ENCODE data around the gene CADPS2.

The CADPS2 gene

DNA sequence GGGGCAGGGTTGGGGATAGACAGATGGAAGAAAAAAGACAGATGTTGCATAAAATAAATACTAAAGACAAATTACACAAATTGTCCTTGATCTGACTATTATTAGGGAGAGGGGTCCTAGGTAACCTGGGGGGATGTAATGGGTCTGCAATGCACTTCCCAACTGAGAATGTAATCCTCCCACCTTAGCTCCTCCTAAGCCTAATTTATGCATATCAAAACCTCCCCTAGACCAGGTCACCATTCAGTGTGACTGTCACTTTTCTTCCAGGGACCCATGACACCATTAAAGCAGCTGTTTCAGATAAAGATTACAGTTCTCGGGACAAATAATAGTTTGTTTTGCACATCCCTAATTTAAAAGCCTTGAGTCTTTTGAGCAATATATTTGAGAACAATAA is 447.8 kb downstream of the CADPS2 start:
- no peak overlapping the region for H3K23ac ChIP-seq (ENCODE audit: low read length in 2 of 2)
- H4K8ac ChIP-seq (ENCODE audit: low read length) = no peak overlapping the region
- no peaks in the 10 kb centered on the region for H3K9me3 ChIP-seq (ENCODE audit: control insufficient read depth, low read length)
- H3K9ac ChIP-seq (ENCODE audit: low read length) = no peak overlapping the region
- no peak overlapping the region for H3K4ac ChIP-seq (ENCODE audit: low read depth in 1 of 2, low read length in 2 of 2)
- no peak overlapping the region for H2BK5ac ChIP-seq (ENCODE audit: low read depth, low read length, poor library complexity, severe bottlenecking)
- H2AFZ ChIP-seq (ENCODE audit: low read depth, low read length) = no peak overlapping the region
- no CpG with 5 or more reads among the region's 1 CpG for WGBS
- H3K14ac ChIP-seq (ENCODE audit: low read length in 2 of 2) = no peak overlapping the region
- no peak for DNase-seq
- H3K4me1 ChIP-seq (ENCODE audit: control insufficient read depth, insufficient read depth, low read depth, low read length) = no peaks in the 10 kb centered on the region
- H2BK120ac ChIP-seq (ENCODE audit: low read depth, low read length) = no peak overlapping the region
- no peak overlapping the region for H2AK5ac ChIP-seq (ENCODE audit: low read length, severe bottlenecking)
- no peaks in the 10 kb centered on the region for H3K36me3 ChIP-seq (ENCODE audit: control insufficient read depth in 1 of 2, insufficient read depth in 2 of 2, low read depth in 1 of 2, low read length in 2 of 2)
- no peak overlapping the region for H2BK12ac ChIP-seq (ENCODE audit: low read length in 2 of 2)
- H3K4me2 ChIP-seq (ENCODE audit: low read length, poor library complexity, severe bottlenecking) = no peak overlapping the region
- H3K79me1 ChIP-seq (replicated peaks; ENCODE audit: low read length, poor library complexity, severe bottlenecking) = no peaks in the 10 kb centered on the region
- no peak overlapping the region for H3K18ac ChIP-seq (ENCODE audit: low read depth in 1 of 2, low read length in 2 of 2)
- H4K91ac ChIP-seq (ENCODE audit: low read length) = no peak overlapping the region
- no peak overlapping the region for H3K27ac ChIP-seq (ENCODE audit: low read length, poor library complexity, severe bottlenecking)
- H2BK15ac ChIP-seq (ENCODE audit: low read depth, poor library complexity, severe bottlenecking) = no peak overlapping the region
- H3K27me3 ChIP-seq (ENCODE audit: control insufficient read depth in 1 of 2, insufficient read depth in 1 of 2, low read length in 2 of 2) = no peaks in the 10 kb centered on the region
- no peak overlapping the region for H3K4me3 ChIP-seq (ENCODE audit: insufficient read depth in 1 of 2, low read depth in 1 of 2, low read length in 2 of 2)

DNA sequence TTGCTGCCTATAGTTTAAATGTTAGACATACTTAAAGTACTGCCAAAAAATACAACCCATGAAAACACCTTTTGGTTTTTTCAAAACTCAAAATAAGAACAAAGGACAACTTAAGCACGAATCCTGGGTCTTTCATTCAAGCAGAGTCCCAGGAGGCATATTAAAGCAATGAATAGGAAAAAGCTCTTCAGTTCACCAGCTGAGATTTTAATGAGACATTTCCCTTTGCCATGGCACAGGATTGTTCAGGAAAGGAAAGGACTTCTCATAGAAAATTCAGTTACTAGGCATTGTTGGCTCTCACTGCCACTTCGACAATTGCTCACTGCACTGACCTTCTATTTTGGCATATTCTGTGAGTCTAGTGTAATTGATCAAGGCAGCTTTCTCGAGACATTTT is 448.3 kb downstream of the CADPS2 start:
- H4K91ac ChIP-seq (ENCODE audit: low read length) = no peak overlapping the region
- H3K4me1 ChIP-seq (ENCODE audit: control insufficient read depth, insufficient read depth, low read depth, low read length) = no peaks in the 10 kb centered on the region
- H3K27me3 ChIP-seq (ENCODE audit: control insufficient read depth in 1 of 2, insufficient read depth in 1 of 2, low read length in 2 of 2) = no peaks in the 10 kb centered on the region
- no peaks in the 10 kb centered on the region for H3K79me1 ChIP-seq (replicated peaks; ENCODE audit: low read length, poor library complexity, severe bottlenecking)
- H3K4me2 ChIP-seq (ENCODE audit: low read length, poor library complexity, severe bottlenecking) = no peak overlapping the region
- WGBS = 47% methylated on average over 2 of the region's 3 CpGs
- H3K4ac ChIP-seq (ENCODE audit: low read depth in 1 of 2, low read length in 2 of 2) = no peak overlapping the region
- H3K27ac ChIP-seq (ENCODE audit: low read length, poor library complexity, severe bottlenecking) = no peak overlapping the region
- H2AFZ ChIP-seq (ENCODE audit: low read depth, low read length) = no peak overlapping the region
- H2AK5ac ChIP-seq (ENCODE audit: low read length, severe bottlenecking) = no peak overlapping the region
- H2BK120ac ChIP-seq (ENCODE audit: low read depth, low read length) = no peak overlapping the region
- no peaks in the 10 kb centered on the region for H3K36me3 ChIP-seq (ENCODE audit: control insufficient read depth in 1 of 2, insufficient read depth in 2 of 2, low read depth in 1 of 2, low read length in 2 of 2)
- no peak for DNase-seq
- H3K18ac ChIP-seq (ENCODE audit: low read depth in 1 of 2, low read length in 2 of 2) = no peak overlapping the region
- H2BK15ac ChIP-seq (ENCODE audit: low read depth, poor library complexity, severe bottlenecking) = no peak overlapping the region
- no peak overlapping the region for H3K23ac ChIP-seq (ENCODE audit: low read length in 2 of 2)
- H3K14ac ChIP-seq (ENCODE audit: low read length in 2 of 2) = no peak overlapping the region
- no peak overlapping the region for H3K9ac ChIP-seq (ENCODE audit: low read length)
- H2BK12ac ChIP-seq (ENCODE audit: low read length in 2 of 2) = no peak overlapping the region
- no peak overlapping the region for H4K8ac ChIP-seq (ENCODE audit: low read length)
- no peak overlapping the region for H2BK5ac ChIP-seq (ENCODE audit: low read depth, low read length, poor library complexity, severe bottlenecking)
- no peak overlapping the region for H3K4me3 ChIP-seq (ENCODE audit: insufficient read depth in 1 of 2, low read depth in 1 of 2, low read length in 2 of 2)
- no peaks in the 10 kb centered on the region for H3K9me3 ChIP-seq (ENCODE audit: control insufficient read depth, low read length)

DNA sequence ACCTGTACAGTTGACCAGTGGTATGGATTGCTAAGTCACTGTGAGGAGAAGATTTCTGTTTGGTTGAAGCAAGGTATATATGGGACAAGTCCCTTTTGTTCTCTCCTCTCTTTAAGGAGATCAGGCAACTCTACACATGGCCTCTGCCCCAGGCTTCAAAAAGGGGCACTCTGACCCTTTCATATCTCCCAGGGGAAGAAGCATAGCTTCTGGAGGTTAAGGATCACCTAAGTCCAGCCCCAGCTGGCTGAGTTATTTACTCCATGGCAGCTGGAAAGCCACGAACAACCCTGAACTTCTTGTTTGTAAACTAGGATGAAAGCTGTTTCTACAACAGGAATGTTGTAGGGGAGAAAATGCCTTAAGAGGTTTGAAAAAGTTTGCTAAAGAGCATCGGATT is 452.5 kb downstream of the CADPS2 start:
- no peak overlapping the region for H4K91ac ChIP-seq (ENCODE audit: low read length)
- DNase-seq = peak; percentile 4
- no peak overlapping the region for H2AFZ ChIP-seq (ENCODE audit: low read depth, low read length)
- H3K4me3 ChIP-seq (ENCODE audit: insufficient read depth in 1 of 2, low read depth in 1 of 2, low read length in 2 of 2) = no peak overlapping the region
- H2BK120ac ChIP-seq (ENCODE audit: low read depth, low read length) = no peak overlapping the region
- no peaks in the 10 kb centered on the region for H3K79me1 ChIP-seq (replicated peaks; ENCODE audit: low read length, poor library complexity, severe bottlenecking)
- no peak overlapping the region for H2AK5ac ChIP-seq (ENCODE audit: low read length, severe bottlenecking)
- H3K36me3 ChIP-seq (ENCODE audit: control insufficient read depth in 1 of 2, insufficient read depth in 2 of 2, low read depth in 1 of 2, low read length in 2 of 2) = no peaks in the 10 kb centered on the region
- H3K27ac ChIP-seq (ENCODE audit: low read length, poor library complexity, severe bottlenecking) = no peak overlapping the region
- no peaks in the 10 kb centered on the region for H3K9me3 ChIP-seq (ENCODE audit: control insufficient read depth, low read length)
- no peak overlapping the region for H3K23ac ChIP-seq (ENCODE audit: low read length in 2 of 2)
- H2BK5ac ChIP-seq (ENCODE audit: low read depth, low read length, poor library complexity, severe bottlenecking) = no peak overlapping the region
- H3K27me3 ChIP-seq (ENCODE audit: control insufficient read depth in 1 of 2, insufficient read depth in 1 of 2, low read length in 2 of 2) = no peaks in the 10 kb centered on the region
- H2BK12ac ChIP-seq (ENCODE audit: low read length in 2 of 2) = no peak overlapping the region
- H2BK15ac ChIP-seq (ENCODE audit: low read depth, poor library complexity, severe bottlenecking) = no peak overlapping the region
- no peak overlapping the region for H3K18ac ChIP-seq (ENCODE audit: low read depth in 1 of 2, low read length in 2 of 2)
- H3K14ac ChIP-seq (ENCODE audit: low read length in 2 of 2) = no peak overlapping the region
- H3K4me2 ChIP-seq (ENCODE audit: low read length, poor library complexity, severe bottlenecking) = no peak overlapping the region
- H3K4ac ChIP-seq (ENCODE audit: low read depth in 1 of 2, low read length in 2 of 2) = no peak overlapping the region
- no peaks in the 10 kb centered on the region for H3K4me1 ChIP-seq (ENCODE audit: control insufficient read depth, insufficient read depth, low read depth, low read length)
- H3K9ac ChIP-seq (ENCODE audit: low read length) = no peak overlapping the region
- H4K8ac ChIP-seq (ENCODE audit: low read length) = no peak overlapping the region
- 48% methylated on average over 1 of the region's 2 CpGs for WGBS

DNA sequence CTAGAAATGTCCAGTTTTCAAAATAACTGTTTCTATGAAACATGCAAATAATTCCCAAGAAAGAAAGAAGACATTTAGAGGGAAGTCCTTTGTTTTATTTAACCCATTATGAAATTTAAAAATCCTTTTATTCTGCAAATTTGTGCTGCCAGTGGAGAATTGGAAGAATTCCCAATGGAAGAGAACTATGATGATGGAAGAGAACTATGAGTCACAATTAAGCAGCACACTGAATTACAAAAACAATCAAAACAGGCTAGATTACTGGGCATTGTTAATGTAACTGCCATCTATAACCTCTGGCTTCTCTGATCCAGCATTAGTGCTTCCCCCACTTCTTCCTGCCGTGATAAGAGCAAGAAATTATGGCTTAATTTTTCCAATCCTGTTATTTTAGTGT is 455.6 kb downstream of the CADPS2 start:
- no peaks in the 10 kb centered on the region for H3K27me3 ChIP-seq (ENCODE audit: control insufficient read depth in 1 of 2, insufficient read depth in 1 of 2, low read length in 2 of 2)
- no peak overlapping the region for H3K23ac ChIP-seq (ENCODE audit: low read length in 2 of 2)
- no peaks in the 10 kb centered on the region for H3K9me3 ChIP-seq (ENCODE audit: control insufficient read depth, low read length)
- H3K18ac ChIP-seq (ENCODE audit: low read depth in 1 of 2, low read length in 2 of 2) = no peak overlapping the region
- no peak overlapping the region for H3K9ac ChIP-seq (ENCODE audit: low read length)
- H3K4me2 ChIP-seq (ENCODE audit: low read length, poor library complexity, severe bottlenecking) = no peak overlapping the region
- no peak for DNase-seq
- no peak overlapping the region for H2BK5ac ChIP-seq (ENCODE audit: low read depth, low read length, poor library complexity, severe bottlenecking)
- no peaks in the 10 kb centered on the region for H3K79me1 ChIP-seq (replicated peaks; ENCODE audit: low read length, poor library complexity, severe bottlenecking)
- no peak overlapping the region for H2BK120ac ChIP-seq (ENCODE audit: low read depth, low read length)
- no peak overlapping the region for H4K91ac ChIP-seq (ENCODE audit: low read length)
- H2AK5ac ChIP-seq (ENCODE audit: low read length, severe bottlenecking) = no peak overlapping the region
- WGBS = no CpG with 5 or more reads among the region's 1 CpG
- H2BK12ac ChIP-seq (ENCODE audit: low read length in 2 of 2) = no peak overlapping the region
- no peaks in the 10 kb centered on the region for H3K36me3 ChIP-seq (ENCODE audit: control insufficient read depth in 1 of 2, insufficient read depth in 2 of 2, low read depth in 1 of 2, low read length in 2 of 2)
- H3K27ac ChIP-seq (ENCODE audit: low read length, poor library complexity, severe bottlenecking) = no peak overlapping the region
- H3K14ac ChIP-seq (ENCODE audit: low read length in 2 of 2) = no peak overlapping the region
- H2AFZ ChIP-seq (ENCODE audit: low read depth, low read length) = no peak overlapping the region
- no peak overlapping the region for H4K8ac ChIP-seq (ENCODE audit: low read length)
- H3K4ac ChIP-seq (ENCODE audit: low read depth in 1 of 2, low read length in 2 of 2) = no peak overlapping the region
- H3K4me3 ChIP-seq (ENCODE audit: insufficient read depth in 1 of 2, low read depth in 1 of 2, low read length in 2 of 2) = no peak overlapping the region
- H3K4me1 ChIP-seq (ENCODE audit: control insufficient read depth, insufficient read depth, low read depth, low read length) = no peaks in the 10 kb centered on the region
- H2BK15ac ChIP-seq (ENCODE audit: low read depth, poor library complexity, severe bottlenecking) = no peak overlapping the region

All from mesenchymal stem cell (in vitro differentiated cells and primary cell).